Dedifferentiated amniotic fluid mesenchymal stem cell (primary cell): ENCODE results near the gene COL27A1.
A peak's percentile ranks its signal among the peaks of the same experiment; 100 is the strongest.

ENCODE experiments used
- DNase-seq: peaks from one replicate; pipeline ENCODE4 v3.0.0-alpha.2; 2016; ENCODE audit errors: extremely low spot score

Gene COL27A1

DNA sequence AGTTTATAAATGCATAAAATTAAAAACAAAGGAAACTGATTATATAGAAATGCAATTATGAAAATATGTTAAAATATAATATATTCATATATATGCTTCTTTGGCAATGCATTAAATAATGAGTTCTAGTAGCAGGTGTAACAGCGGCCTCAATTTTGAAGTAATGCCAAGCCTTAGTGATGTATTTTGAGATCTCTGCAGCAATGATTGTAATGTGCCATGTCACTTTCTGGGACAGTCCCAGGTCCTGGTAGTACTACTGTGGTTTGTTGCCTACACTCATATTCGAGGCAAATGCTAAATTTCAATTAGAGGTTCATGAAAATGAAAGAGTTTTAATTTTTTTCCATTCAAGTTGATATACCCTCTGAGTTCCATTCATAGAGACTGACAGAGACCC lies 91.7 kb downstream of the COL27A1 start:
- DNase-seq: no peak

DNA sequence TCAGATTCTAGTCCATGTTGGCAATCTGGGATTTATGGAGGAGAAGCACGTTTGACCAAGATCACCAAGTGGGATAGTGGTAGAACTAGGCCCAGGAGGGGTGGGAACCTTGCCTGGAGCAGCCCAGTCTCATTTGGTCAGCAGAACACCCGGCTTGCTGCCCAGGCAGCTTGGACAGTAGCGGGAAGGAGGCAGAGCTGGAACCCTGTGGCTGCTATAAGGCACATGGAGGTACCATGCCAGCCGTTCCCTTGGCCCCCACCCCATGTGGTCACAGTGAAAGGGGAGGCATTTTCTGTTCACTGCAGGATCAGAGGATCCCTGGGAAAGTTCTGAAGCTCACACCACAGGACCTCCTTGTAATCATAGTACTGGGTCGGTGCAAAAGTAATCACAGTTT lies 92.2 kb downstream of the COL27A1 start:
- no peak for DNase-seq

DNA sequence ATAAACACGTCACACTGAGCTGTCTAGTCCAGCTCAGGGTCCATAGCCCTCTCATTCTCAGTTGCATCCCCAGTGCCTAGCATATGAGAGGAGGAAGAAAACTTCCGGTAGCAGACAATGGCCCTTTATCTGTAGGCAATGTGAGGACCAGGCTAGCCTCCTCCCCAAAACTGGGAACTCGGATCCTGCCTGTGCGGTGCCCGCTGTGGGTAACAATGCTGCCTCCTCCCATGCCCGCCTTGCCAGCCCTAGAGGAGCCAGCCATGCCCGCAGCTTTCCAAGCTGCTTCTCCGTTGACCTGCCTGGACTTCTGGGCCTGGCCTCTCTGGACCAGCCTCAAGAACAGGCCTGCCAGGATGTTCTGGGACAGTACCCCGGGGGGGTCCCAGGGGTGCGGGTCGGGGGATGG lies 93.0 kb downstream of the COL27A1 start:
- no peak for DNase-seq

DNA sequence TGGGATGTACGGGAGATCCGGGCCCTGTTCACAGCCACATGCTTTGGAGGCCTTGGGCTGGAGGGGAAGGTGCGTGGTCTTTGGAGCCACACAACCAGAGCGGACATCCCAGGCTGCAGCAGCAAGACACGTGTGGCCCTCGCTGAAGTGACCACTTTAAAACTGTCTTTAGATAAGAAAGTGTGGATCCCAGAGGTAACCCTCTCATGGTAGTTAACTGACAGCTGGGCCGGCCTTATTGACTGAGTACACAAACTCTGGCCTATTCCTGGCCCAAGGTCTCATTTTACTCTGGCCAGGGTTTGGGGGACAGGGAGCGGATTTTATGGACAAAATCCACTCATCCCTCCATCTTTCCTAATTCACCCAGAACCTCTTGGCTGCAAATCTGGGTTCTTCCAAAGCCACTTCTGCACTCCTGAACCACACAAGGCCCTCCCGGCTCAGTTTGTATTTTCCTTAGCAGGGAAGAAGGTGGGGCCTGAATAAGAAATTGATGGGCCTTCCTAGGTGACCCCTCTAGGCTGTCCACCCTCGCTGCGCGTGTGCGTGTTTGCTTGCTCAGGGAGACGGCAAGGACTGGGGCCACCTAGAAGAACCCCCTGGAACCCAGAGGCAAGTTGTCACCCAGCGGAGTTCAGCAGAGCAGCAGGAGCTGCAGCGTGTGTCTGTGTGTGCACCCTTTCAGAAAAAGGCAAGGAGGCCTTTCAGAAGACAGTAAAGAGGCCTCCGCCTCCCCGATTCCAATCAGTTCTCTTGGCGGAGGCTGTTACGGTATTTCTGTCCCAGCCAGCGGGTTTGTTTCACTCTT lies 94.3 kb downstream of the COL27A1 start:
- DNase-seq: no peak

DNA sequence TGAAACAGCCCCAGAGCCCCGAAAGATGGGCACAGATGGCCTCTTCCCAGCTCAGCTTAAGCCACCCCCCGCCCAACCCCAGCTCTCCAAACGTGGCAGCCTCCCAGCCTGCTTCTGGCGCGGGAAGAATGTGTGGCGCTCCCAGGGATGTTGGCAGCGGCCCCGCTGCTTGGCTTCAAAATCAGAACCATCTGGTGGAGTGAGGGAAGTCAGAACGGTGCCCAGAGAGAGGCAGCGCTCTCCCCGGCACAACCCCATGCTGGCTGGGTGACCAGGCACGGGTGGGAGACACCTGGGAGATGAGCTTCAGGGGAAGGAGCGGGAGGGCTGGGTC lies 94.9 kb downstream of the COL27A1 start:
- DNase-seq: peak; percentile 95

GRCh38 chr9:114250648-114251047 lies 95.3 kb downstream of the COL27A1 start:
- no peak for DNase-seq

DNA sequence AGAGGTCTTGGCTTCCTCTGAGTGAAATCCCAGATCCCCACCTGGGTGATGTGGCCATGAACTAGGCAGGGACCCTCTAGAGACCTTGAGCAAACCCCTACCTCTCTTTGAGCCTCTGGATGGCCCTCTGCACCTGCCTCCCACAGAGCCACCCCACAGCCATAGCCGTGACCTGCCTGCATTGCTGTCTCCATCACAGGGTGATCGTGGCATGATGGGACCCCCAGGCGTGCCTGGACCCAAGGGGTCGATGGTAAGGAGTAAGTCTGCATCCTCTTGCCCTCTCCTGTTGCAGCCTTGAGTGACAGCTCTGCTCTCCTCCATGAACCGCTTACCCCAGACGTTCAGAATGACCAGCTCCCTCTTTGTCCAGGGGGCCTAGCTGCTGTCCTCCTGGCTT lies 97.1 kb downstream of the COL27A1 start:
- DNase-seq: no peak

DNA sequence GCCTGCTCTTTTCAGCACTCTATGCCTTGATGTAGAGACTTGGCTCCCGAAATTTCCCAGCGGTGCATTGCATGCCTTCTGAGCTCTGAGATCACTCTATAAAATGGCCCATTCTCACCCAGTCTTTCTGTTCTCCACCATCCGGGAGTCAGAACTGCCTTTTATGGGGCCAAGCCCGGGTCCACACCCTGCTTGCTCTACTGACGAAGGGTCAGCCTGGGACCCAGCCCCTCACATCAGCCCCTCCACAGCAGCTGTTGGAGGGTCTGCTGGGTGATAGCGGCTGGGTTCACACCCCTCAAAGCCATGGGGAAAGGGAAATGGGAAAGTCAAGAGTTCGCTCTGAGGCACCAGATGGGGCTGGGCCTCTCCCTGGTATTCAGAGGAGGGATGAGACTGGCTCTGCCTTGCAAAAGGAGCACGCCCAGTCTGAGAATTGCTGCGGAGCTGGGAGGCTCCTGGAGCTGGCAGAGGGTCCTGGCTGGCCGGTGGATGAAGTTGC lies 101.5 kb downstream of the COL27A1 start:
- no peak for DNase-seq

GRCh38 chr9:114258218-114258617 lies 102.9 kb downstream of the COL27A1 start:
- DNase-seq: no peak

DNA sequence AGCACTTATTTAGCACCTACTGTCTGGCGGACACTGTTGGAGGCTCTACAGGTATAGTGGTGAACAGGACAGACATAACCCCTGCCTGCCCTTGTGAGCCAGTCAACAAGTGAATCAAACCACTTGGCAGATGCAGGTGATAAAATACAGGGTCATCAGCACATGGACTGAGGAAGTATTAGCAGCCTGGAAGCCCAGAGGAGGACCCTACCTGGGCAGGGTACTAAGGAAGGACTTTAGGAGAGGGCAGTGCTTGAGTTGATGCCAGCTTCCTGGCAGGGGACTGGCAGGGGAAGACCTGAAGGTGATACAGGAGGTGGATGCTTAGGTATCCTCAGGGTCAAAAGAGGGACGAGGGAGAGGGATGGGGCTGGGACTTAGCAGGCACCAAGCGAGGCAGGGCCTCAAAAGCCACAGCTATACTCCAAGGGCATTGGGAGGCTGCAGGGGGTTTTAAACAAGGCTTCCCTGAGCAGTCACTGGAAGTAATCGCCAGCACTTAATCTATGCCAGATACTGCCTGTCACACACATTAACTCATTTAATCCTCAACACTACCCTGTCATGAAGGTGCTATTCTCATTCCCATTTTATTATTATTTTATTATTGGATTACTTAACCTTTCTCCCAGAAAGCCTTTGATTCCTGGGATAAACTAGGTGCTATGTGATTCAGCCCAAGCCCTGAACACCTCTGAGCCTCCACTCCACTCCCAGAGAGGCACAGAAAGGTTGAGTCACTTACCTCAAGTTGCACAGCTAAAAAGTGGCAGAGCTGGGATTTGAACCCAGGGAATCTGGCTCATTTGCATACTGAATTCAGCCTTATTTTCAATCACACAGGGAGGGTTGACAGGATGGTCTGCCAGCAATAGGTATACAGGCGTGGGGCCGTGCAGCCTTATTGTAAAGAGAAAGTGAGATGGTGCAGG lies 103.8 kb downstream of the COL27A1 start:
- DNase-seq: no peak

DNA sequence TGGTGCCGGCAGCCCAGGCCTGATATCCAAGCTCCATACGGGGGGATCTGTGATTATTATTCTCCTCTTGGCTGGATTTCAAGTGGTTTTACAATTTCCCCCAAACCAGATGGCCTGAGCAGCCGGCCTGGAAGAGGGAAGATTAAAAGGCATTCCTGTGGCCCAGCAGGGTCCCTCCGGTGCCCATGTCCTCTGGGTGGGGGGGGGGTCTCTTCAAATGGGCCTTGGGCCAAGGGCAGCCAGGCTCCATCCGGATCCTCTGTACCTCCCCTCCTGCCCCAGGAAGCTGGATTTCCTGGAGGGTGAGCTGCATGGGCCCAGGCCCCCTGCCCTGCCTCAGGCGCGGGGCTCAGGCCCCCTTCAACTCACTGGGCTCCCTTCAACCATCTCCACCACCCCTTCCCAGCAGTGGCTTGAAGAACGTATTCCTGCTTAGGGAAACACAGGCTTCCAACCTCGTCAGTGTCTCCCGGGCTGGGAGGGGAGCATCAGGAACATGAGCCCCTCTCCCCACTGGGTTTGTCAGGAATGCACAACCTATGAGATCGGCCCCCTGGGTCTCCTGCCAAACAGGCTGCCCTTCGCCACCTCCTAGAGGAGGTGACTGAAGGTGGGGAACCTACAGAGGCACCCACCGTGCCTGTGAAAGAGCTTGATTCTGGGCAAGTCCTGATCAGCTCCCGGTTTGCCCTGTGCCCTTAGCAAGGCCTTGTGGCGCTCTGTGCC lies 104.6 kb downstream of the COL27A1 start:
- no peak for DNase-seq

DNA sequence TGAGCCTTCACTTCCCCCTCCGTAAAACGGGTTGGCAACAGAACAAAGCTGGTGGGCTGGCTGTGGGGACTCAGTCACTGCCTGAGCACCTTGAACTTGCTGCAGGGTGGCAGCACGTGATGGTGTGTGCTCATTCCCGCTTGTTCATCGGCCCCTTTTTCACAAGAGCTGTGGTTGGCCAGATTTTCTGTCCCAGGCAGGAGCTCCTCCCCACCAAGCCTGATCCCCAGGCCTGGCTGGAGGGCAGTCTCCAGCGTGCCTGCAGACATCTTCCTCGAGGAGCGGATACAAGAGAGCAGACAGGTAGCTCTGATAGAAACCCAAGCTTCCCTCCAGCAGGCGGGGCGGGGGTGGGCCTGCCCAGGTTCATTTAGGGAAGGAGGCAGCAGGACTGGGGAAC lies 105.7 kb downstream of the COL27A1 start:
- DNase-seq: no peak

DNA sequence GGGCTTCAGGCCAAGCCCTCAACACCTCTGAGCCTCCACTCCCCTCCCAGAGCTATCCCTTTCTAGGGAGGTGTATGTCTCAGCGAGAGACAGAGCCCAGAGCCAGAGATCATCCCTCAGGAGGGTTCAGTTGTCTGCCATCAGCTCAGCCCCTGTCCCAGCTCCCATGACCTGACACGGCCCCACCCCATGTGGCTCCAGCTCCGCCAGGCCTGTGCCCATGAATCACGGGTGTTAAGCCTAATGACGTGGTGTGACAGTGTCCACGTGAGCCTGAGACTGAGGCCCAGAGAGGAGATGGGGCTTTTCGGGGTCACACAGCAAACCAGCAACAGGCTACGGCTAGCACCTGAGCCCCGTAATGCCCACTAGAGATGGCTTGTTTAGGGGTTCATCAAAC lies 106.7 kb downstream of the COL27A1 start:
- DNase-seq: no peak

DNA sequence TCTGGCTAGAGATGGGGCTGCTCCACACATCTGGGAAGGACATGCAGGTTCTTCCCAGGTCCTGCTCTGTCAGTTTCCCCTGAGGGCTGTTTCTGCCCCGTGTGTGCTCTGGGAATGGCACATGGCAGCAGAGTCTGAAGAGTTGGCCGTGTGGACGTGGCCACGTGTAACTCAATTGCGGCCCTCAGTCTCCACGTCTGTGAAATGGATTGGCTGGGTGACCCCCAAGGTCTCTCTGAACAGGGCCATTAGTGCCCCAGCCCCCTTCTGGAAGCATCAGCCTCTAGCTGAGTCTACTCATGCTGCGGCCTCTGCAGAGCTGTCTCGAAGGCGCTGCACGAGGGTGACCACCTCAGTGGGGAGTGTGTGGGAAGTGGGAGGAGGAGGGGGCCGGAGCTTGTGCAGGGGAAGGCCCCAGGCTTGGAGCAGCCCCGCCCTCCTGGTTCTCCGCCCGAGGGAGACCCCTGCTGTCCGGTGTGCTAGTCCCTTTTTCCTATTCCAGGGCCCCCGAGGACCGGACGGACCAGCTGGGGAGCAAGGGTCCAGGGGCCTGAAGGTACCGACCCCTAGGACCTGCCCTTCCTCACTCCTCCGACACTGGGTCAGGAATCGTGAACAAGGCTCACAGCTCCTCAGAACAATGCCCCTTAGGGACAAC lies 108.6 kb downstream of the COL27A1 start:
- DNase-seq: no peak

- no peak for DNase-seq
Measured at GRCh38 chr9:114264806-114265550, 109.6 kb downstream of the COL27A1 start.

DNA sequence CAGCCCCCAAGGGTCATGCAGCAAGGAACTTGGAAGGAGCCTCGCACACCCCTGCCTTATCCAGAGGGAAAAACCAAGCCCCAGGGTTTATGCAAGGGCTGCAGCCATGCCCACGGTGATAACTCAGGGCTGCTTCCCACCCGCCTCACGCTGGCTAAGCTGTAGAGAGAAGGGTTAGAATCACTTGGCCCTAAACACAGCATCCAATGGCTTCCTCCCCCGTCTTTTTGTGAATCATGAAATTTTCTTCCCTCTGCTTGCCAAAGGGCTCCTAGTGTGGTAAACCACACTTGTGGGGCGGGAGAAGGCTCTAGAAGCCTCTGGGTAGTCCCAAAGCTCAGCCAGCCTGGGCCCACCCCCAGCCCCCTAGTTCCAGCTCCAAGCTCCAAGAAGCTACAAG lies 111.6 kb downstream of the COL27A1 start:
- DNase-seq: no peak

DNA sequence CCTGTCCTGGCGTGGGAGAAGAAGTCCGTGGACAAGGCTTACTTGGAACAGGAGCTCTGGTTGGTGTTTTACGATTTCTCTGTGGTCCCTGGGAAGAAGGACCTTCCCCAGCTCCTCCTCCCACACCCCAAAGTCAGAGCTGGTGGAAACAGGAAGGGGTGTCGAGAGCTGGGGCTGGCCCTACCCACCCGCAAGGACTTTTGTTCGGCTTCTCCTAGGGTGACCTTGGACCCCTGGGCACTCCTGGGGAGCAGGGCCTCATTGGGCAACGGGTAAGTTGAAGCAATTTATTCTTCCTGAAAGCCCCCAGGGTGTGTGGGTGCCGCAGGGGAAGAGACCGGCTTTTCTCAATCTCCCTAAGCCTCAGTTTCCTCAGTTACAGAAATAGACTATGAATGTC lies 113.7 kb downstream of the COL27A1 start:
- DNase-seq: no peak

DNA sequence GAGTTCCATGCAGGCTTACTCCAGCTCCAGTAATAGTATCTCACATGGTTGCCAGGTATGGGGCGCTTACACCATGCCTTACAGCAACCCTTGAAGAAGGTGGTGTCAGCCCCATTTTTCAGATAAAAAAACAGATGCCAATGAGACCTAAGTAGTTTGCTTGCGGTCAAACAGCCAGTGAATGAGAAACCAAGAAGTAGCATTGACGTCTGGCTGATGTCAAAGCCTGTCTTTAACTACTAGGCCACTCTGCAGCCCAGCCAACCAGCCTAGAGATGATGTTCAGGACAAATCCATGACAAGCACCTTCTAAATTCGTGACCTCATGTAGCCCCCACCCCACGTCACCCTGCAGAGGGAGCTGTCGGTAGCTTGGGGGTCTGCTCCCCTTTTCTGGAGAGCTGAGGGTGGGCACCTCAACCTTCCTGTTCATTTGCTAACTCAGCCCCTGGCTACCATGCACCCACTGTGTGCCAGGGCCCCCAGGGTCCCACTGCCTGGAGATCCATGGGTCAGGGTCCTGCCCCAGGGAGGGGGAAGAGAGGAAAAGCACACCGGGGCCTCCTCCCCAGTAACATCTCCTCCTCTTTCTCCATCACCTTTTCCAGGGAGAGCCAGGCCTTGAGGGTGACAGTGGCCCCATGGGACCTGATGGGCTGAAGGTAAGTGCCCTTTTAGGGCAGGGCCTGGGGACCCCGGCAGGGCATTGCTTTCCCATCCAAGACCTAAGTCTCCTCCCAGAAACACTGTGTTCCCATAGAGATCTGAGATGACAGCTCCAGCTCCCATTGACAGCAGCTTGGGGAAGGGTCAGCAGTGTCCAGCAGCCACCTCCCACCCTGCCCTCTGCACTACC lies 115.0 kb downstream of the COL27A1 start:
- DNase-seq: no peak

DNA sequence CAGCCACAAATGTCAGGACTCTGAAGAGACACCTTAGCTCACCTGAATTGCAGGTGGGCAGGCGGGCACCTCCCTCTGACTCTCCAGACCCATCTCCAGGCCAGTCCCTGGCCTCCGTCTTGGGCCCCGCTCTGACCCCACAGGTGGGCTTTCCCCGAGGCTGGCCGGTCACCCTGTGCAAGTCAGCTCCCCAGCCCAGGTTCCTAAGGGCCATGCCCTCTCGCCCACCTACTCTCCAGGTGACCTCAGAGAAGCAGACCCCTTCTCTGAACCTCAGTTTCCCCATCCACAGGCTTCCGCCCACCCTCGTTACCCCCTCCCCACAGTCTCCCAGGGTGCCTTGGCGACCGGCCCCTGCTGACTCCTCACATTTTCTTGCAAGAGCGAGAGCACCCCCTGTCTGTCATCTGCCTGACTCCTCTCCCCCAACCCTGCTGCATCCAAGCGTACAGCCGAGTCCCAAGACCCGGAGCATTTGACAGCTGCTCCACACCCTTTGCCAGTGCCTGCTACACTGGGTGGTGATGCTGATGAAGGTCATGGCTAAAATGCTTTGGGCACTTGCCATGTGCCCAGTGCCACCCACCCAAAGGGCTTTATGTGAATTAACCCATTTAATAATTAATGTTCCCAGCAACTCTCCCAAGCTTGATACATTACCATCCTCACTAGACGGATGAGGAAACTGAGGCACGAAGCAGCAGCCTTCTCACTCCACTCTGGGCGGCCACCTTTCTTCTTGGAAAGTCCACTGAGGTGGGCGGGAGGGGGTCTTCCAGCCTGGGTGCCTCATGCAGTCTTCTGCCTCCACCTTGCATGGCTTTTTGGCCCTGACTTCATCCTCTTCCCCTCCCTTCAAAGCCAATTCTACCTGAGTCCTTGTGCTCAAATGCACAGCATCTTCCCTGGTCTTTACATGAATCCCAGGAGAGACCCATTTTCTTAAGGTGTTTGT lies 116.5 kb downstream of the COL27A1 start:
- no peak for DNase-seq
